ENCODE measurements around the gene BMP5. TPM values are rescaled to one million over a fixed set of nuclear protein-coding genes. Genes with fewer than 3 reads are reported as not detected.

Gene BMP5
- total and polyA plus RNA-seq, 2 of the 8 experiments (the other 6 are each of a cell fraction or from before 2014, with no cell fraction given), result 0.02 TPM; not detected in 1

DNA sequence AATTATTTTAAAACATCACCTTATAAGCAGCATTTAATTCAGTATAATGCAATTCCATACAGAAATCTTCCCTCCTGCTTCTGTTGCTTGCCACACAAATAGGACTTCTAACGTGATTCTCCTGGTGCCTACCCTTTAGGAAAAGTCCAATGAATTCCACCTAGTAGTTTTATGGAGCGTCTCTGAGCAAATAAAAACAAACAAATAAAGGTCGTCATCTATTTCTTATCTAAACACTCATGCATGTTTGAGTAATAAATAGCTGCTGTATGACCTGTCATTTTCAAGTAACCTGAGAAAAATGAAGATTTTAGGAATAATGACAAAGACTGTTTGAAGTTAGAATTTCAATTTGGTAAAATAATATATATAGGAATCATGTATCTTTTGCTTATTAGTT, 102.7 kb downstream of the BMP5 start (continued):
- TF ChIP-seq, protein P1, sequence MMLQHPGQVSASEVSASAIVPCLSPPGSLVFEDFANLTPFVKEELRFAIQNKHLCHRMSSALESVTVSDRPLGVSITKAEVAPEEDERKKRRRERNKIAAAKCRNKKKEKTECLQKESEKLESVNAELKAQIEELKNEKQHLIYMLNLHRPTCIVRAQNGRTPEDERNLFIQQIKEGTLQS (IDR thresholded peaks at IDR 0.05; ENCODE audit: insufficient read depth, low read depth, low read length), result no peak
- no peak for TF ChIP-seq SP1 (IDR thresholded peaks at IDR 0.05; ENCODE audit: low read depth, low read length)
- no peak for TF ChIP-seq ASH2L (IDR thresholded peaks at IDR 0.05; ENCODE audit: low read length)
- TF ChIP-seq JUN (IDR thresholded peaks at IDR 0.05; ENCODE audit: low read depth, low read length), result no peak
- TF ChIP-seq BCL11A (IDR thresholded peaks at IDR 0.05; ENCODE audit: low read depth in 2 of 2, low read length in 2 of 2), result no peak
- TF ChIP-seq SAP30 (IDR thresholded peaks at IDR 0.05; ENCODE audit: insufficient read depth, insufficient replicate concordance, low read length), result no peak
